Medulla oblongata (tissue), 1 donor: ENCODE results near the gene TSHR.
"Not testable (repeated sequence)": the region's sequence is repeated elsewhere in the genome, so short reads cannot be mapped to it uniquely, and the experiment has no call there.

Experiments used
- DNase-seq: peaks from one replicate; pipeline ENCODE4 v3.0.0-alpha.2; 2015; ENCODE audit errors: extremely low spot score

The TSHR gene

DNA sequence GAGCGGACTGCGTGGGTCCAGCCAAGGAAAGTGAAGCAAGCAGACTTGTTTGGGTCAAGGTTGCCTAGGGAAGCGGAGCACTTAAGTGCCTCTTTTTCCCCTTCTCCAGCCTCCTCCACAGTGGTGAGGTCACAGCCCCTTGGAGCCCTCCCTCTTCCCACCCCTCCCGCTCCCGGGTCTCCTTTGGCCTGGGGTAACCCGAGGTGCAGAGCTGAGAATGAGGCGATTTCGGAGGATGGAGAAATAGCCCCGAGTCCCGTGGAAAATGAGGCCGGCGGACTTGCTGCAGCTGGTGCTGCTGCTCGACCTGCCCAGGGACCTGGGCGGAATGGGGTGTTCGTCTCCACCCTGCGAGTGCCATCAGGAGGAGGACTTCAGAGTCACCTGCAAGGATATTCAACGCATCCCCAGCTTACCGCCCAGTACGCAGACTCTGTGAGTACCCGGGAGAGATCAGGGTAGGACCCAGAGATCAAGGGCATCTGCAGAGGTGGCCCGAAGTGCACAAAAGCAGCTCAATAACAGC, at the start of gene TSHR:
Gene TSHR (plus strand): TSS at position 206 of the 526 bp plus-strand sequence. CDS start 60 bp downstream, at position 266.
- no peak for DNase-seq

DNA sequence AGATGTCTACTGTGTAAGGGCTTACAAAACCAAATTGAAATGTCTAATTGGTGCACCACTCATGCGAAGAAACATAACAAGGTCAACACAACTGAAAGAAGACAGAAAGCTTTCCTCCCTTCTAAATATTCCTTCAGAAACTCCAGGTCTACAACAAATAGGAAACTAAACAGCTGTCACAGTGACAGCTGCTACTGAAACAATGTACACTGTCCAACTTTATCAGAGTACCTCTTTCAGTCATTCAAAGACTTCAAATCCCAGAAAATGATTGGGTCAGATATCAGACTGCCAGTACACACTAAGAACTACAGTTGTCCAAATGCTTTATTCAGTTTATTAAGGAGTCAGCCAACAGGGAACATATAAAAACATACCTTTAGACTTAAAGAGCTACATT, 49.1 kb upstream of the TSHR start:
- no peak for DNase-seq

DNA sequence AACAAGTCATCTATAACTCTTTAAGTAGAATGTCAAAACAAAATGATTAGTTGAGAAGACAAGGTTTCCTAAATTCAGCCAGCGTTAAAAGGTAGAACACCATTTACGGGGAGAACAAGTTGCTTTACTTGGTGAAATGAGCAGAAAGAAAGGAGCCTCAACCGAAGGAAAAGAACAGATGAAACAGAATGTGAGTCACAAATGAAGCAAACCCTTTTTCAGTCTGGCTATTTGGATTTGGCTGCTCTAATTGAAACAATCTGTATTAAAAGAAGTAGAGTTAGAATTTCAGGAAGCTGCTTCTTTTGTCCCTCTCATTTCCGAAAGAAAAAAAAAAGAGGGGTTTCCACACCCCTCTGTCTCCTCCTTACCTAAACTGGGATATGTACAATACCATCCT, 48.5 kb upstream of the TSHR start:
- peak; percentile 6 for DNase-seq

DNA sequence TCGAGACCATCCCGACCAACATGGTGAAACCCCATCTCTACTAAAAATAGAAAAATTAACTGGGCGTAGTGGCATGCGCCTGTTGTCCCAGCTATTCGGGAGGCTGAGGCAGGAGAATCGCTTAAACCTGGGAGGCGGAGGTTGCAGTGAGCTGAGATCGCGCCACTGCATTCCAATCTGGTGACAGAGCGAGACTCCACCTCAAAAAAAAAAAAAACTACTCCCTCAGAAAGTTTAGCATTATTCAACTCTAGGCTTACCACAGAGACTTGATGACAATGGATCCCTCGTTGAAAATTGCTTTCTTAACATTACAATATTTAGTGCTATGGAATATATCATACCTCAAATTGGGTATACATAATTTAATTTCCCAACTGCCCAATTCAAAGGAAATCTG, 43.4 kb upstream of the TSHR start:
- not testable (repeated sequence) for DNase-seq

DNA sequence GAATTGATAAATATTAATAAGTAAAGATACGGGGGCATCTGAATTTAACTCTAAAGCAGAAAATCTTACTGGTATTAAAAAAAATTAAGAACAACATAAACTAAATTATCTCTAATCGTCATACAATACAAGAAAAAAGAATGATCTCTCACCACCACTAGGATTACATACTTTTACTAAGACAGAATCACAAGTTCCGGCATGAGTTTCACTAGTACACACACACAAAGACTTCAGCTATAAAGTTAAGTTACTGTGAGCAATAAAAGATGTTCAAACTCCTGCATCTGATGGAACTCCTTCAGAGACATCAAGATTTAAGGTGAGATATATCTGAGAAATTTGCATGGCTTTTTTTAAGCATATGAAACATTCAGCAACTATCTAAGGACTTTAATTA, 35.8 kb upstream of the TSHR start:
- DNase-seq = no peak

DNA sequence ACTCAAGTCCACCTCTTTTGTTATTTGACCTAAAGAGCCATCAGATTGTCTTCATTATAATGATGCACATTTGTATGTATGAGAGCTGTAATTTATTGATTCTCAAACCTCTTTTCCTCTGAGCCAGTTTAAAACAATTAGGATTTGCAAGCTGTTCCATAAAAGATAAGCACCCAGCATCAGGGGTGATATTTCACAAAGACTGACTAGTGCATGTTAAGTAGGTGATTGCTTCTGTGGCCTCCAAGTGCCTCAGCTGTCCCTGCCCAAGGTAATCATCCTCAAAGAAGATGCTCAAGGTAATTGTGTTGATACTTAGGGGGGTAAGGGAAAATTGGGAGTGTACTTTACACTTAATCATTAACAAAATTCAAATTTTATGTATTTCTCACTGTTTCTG, 32.1 kb upstream of the TSHR start:
- no peak for DNase-seq

DNA sequence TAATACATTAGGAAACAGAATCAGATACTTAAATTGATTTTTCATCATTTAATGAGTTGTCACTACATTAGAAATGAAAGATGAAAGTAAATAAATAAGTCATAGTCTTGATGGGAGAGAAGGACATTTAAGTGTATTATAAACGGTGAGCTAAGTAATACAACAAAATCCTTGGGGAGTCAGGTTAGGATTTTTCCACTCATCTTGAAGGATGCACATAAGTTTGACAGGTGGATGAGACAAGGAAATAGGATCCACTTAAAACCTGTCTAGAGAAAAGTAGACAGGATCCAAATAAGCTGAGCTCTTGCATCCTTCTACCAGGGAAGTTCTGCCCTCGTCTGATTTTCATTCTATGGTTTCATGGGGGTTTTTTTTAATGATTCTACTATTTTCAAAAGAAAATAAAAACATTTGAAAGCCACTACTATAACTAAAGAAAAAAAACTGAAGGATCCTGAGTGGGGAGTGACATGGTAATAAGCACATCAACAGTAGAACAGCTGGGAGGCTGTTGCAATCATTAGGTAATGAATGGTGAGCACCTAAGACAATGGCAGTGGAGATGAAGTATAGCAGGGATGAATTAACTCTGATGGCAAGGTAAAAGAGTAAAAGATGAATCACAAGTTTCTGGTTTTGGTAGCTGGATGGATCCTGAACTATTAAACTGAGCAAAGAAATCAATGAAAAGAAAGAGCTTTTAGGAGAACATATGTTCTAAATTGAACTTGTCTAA, 30.9 kb upstream of the TSHR start:
- DNase-seq = no peak

DNA sequence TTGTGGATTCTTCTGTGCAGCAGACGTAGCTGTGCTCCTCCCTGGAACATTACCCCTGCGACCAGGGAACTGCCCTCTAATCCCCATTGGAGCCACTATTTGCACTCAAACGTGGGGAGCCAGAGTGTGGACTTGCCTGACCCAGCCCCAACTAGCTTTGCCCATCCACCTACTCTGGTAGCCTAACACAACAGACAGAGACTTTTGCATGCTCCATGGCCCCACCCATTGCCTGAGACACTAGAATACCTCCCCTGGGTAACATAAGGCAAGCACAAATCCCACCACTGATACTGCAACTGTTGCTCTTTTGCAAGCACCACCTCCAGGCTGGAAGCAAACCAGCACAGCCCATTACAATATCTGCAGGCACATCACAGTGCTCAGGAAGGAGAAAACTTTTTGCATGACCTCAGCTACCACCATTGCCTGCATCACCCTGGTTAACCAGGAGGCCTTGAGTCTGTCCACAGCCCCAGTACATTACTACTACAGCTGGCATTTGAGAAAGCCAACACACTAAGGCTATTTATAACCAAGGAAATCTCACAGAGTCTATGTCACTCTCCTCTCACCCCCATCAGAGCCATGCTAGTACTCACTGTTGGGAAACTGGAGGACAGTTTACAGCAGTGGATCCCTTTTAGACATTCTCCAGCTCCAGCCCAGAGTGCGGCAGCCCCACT, 28.9 kb upstream of the TSHR start:
- no peak for DNase-seq

DNA sequence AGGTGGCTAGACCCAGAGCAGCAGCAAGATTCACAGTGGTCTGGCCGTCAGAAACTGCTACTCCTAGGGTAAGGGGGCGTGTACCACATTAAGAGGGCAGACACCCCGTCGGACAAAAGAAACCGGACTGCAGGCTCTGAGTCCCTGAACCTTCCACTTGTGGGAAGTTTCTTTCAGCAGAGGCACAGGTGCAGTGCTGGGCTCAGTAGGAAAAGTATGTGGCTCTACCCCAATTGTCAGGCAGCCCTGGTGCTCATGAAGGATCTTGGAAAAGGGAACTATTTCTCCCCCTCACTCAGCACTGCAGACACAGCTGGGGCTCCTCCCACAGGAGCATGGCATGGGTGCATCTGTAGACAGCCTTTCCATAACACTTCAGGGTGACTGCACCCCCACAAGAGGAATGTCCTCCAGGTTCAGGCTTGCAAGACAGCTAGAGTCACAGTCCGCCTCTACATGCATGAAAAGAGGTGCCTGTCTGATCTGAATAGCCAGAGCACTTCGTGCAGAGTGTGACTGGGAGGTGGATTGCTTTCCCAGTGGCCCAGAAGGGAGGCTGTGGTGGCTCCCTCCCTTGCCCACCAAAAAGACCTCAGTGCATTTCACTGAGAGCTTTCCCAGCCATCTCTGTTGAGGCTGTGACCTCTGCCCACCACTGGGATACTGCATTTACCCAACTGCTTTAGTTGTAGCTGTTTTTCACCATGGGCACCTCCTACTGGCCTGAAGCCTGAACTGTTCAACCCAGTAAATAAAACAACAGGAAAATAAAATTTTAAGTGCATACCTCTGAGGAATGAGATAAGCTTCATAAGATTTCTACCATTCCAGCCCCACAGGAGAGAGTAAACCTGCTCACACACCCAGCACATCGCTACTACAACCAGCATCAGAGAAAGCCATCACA, 28.1 kb upstream of the TSHR start:
- no peak for DNase-seq

DNA sequence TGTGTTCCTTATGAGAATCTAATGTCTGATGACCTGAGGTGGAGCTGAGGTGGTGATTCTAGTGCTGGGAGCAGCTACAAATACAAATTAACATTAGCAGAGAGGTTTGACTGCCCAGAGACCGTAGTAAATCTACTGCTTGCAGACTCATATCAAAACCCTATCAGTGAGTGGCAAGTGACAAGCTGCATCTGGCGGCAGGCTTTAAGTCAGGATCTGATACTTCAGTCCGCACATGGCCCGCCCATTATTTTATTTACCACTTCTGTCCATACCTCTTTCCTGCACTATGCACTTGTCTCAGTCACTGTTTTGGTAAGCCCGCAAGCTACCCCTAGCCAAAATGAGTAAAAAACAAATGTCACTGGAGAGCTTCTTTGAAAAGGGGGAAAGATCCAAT, 25.3 kb upstream of the TSHR start:
- DNase-seq = no peak

DNA sequence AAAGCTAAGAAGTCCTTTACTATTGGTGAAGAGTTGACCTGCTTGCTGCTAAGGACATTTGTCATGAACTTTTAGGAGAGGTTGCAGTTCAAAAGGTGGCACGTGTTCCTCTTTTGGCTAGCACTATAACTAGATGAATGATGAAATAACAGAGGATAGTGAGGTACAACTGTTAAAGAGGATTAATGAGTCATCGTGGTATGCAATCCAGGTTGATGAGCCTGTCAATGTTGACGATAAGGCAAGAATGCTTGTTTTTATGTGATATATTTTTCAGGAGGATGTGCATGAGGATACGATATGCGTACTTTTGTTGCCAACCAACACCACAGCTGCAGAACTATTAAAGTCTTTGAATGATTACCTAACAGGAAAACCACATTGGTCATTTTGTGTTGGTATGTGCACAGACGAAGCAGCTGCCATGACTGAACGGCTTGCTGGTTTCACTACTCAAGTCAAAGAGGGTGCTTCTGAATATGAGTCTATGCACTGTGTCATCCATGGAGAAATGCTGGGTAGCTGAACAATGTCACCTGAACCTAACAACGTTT, 24.5 kb upstream of the TSHR start:
- no peak for DNase-seq

DNA sequence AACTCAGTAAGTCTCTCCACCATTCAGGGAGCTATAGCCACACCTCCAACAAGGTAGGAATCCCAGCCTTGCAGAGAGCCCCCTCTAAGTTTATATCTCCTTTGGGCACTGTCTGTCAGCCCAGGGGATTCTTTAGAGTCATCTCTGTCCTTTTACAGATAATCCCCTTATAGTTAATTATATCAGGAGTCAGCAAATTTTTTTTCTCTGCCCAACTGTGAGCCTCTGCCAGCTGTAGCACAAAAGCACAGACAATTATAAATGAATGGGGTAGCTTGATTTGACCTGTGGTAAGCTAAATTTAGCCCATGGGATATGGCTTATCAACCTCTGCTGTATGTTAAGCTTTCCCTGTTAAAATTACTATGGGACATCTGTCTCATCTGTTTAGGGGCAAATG, 22.1 kb upstream of the TSHR start:
- no peak for DNase-seq

DNA sequence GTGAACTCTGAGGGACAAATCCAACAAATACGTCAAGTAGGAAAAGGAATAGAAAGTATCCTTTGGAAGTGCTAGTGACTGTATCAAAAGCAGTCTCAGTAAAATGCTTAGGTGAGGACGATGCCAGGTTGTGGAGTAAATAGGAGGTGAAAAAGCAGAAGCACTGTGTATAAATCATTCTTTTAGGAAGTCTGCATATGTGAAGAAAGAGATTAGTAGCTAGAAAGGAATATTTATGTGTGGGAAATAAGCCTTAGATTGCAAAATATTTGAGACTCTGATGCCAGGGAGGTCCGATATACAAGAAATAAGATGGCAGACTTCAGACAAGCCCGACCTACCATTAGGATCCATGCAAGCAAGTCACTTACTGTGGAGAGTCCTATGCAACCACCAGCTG, 21.7 kb upstream of the TSHR start:
- DNase-seq = no peak

DNA sequence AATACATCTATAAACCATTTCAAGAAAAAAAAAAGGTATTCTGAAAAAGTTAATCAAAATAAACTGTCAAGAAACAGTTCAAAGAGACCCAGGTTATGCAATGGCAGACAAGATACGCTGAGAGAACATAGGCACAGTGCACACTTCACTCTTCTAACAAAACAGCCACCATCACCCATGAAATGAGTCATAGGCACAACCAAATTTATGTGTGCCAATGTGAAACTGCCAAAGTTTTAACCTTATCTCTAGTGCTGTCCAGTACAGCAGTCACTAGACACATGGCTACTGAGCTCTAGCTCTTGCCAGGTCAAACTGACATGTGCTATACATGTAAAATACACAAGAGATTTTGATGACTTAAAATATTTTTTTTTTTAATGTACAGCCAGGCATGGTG, 15.3 kb upstream of the TSHR start:
- DNase-seq = no peak

DNA sequence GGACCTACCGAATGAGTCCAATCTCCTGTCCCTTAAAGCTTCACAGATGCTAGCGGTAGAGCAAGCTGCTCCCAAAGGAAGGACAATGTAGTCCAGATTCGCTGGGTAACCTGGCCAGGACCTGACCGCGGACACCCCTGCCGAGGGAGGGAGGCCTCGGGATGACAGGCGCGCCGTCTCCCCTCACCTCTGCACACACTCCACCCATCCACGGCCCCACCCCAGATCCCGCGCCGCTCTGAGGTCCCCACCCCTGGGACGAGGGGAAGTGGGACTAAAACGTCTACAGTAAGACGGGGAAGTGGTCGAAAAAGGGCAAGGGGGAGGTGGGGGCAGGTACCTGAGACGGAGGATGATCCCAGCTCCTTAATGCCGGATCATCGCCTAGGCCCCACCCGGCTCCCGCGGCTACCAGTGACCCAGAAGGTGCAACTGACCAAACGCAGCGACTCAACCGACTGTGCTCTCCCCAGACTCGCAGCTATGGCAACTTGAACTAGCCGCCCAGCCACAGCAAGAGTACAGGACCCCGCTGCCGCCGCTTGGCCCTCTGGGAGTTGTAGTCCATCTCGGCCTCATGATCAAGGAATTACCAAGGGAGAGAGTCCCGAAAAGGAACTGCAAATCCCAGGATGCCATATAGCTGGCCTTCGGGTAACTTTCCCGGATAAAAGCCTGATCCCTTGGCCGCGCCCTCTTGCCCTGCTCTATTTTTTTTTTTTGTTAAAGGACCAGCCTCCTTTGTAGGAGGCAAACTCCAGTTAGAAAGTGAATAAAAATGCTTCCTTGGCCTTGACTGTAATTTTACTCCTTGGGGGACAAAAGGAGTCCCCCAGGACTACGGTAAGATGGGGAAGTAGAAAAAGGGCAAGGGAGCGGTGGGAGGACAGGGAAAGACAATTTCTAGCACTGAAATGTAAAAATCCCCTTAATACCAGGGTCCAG, 13.9 kb upstream of the TSHR start, which contains the start of gene CEP128:
Gene CEP128 (minus strand): TSS at position 498 of the 945 bp plus-strand sequence.
- DNase-seq = peak; percentile 99

DNA sequence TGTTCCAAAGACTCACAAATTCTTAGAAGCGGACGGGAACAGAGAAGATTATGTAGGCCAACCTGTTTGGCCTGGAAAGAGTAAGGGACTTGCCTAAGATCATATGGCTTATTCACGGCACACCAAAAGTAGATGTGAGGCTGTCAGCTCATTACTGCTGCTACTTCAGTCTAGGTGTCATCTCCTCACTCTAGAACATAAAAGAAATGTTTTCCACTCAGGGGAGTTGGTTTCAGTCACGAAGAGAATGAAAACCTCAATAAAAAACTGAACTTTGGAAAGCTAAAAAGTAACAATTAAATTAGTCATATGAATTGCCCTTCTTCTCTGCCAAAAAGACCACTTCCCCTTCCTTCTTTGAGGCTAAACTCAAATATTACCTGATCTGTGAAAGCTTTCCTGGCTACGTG, 13.2 kb upstream of the TSHR start:
- no peak for DNase-seq

DNA sequence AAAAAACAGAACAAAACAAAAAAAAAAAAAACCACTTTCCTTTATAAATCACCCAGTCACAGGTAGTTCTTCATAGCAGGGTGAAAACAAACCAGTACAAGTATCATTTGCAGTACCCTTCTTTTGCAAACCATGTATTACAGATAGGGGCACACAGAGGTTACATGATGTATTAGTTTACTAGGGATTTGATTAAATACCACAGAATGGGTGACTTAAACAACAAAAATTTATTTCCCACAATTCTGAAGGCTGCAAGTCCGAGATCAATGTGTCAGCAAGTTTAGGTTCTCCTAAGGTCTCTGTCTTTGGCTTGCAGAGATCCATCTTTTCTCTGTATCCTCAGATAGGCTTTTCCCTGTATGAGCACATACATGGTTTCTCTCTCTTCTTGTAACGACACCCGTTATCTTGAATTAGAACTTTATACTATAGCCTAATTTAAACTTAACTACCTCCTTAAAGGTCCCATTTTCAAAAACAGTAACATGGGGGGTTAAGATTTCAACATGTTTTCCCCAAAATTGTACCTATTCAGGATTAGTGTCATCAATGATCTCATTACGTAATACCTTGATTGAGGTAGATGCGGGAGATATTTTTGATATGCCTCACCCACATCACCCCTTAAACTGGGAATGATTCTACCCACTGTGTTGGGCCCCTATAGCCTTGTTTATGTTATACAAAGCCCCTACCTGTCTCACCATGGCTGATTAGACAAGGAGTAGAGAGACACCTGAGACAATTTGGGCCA, 10.4 kb upstream of the TSHR start:
- DNase-seq = no peak

DNA sequence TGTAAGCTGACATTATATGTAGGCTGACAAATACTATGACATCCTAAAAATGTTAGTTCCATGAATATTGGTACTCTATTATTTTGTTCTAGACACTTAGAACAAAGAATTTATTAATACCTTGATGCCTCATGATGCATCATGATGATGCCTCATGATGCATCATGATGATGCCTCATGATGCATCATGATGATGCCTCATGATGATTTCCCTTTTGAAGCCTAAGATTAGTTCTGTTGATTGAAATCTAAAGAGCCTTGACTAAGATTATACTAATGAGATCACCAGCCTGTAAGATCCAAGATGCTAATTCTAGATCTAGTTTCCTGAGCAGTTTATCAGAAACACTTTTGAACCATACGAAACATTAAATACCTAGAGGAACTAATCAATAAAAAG, 9.2 kb upstream of the TSHR start:
- no peak for DNase-seq

DNA sequence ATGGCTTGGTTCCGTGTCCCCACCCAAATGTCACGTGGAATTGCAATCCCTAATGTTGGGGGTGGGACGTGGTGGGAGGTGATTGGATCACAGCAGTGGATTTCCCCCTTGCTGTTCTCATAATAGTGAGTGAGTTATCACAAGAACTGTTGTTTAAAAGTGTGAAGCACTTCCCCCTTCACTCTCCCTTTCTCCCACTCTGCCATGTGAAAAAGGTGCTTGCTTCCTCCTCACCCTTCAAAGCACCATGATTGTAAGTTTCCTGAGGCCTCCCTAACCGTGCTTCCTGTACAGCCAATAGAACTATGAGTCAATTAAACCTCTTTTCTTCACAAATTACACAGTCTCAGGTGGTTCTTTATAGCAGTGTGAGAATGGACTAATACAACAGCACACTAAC, 8.6 kb upstream of the TSHR start:
- no peak for DNase-seq

DNA sequence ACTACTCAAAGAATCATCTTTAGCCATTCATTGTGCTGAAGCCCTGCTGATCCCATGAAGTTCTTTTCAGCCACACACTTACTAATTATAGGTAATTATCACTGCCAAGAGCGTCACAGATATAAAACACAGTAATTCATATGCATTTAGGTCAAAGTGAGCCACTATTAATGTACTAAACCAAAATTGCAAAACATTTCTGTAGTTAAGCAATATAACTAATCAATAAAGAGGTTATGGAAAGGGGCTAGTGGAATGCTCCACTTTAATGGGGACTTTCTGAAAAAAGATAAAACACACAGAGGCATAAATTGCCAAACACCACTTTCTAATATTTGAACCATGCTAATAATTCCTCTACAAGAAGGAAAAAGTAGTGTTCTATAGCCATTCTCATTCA, 7.1 kb upstream of the TSHR start:
- DNase-seq = no peak
